ENCODE measurements around the gene FUCA2.

FUCA2 gene

GRCh38 chr6:143510991-143511891 lies at the start of gene FUCA2:
FUCA2 (minus strand) TSS chr6:143511720; CDS start chr6:143511634, 86 bp downstream.
- DNase-seq (ENCODE audit: low read depth): peak; percentile 93

DNA sequence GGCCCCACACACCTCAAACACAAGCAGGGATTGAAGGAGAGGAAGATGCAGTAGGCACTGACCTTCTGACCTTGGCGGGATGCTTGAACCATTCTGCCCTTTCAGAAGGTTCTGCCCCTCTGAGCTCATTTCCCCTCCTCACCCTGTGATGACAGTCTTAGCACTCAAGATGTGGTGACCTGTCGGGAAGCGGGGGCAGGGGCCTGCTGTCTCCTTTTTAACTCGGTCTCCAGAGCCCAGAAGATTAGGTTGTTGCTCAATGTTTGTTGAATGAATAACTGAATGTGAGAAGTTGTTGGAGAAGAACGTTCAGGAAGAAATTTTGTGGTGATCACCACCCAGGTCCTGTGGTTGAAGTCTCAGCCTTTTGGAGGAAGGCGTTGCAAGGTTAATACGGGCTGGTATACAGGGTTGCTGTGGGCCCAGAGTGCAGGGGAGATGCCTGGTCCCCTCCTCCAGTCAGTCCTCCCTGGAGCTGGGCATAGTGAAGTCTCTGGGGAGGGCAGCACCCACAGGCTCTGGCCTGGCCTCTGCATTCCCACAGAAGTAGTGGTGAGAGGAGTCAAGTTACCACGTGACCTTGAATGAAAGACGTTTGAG lies 49.7 kb upstream of the FUCA2 start:
- no peak for DNase-seq (ENCODE audit: low read depth)

GRCh38 chr6:143559051-143559660 lies 47.6 kb upstream of the FUCA2 start:
- no peak for DNase-seq (ENCODE audit: low read depth)

GRCh38 chr6:143556529-143556928 lies 45.0 kb upstream of the FUCA2 start:
- DNase-seq (ENCODE audit: low read depth): peak; percentile 95

- DNase-seq (ENCODE audit: low read depth): no peak
These were observed 44.1 kb upstream of the FUCA2 start for GRCh38 chr6:143555582-143555981.

DNA sequence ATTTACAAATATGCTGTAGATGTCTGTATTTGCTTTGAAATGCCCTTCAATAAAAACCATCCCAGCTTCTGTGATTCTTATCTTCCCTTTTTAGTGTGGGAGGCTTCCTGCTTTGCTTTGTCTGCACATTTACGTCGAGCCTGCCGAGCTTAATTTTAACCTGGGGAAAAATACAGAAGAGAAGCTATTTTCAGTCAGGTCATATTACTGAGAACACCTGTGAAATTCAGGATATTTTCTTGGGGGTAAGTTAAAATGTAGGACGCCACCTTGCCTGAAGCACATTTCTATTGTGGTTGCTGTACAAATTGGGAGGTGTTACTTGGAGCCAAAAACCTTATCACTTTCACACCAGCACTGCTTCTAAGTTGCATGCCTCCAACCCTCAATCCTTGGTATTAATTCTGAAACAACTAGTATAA lies 43.6 kb upstream of the FUCA2 start:
- peak; percentile 23 for DNase-seq (ENCODE audit: low read depth)

DNA sequence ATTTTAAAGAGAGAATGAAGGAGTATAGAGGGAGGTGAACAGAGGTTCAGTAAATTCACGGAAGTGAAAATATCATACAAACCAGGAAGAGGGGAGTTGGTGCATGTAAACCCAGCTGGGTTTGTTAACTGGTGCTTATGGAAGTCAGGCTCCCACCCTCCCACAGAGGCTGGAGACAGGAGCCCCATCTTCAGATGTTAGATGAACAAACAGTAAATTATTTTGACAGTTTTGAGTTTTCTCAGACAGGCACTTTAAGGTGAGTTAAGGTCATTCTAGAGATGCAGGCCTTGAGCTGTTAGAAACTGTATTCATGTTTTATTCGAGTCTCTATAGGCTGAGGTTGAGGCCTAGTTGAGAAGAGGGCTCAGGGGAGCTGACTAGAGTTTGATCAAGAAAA lies 41.8 kb upstream of the FUCA2 start:
- no peak for DNase-seq (ENCODE audit: low read depth)

DNA sequence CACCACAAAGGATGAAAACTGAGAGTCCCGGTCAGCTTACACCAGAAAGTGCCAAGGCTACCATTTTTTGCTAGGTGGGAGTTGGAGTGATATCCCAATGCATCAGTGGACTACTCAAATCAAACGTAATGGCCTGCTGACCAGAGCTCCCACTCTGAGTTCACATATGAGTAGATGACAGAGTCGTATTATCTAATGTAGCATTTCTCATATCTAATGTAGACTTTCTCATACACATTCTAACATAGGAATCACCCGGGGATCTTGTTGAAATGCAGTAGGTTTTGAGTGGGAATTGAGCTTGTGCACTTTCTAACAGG lies 38.4 kb upstream of the FUCA2 start:
- no peak for DNase-seq (ENCODE audit: low read depth)

- no peak for DNase-seq (ENCODE audit: low read depth)
These were observed 37.9 kb upstream of the FUCA2 start for GRCh38 chr6:143549221-143549948.

DNA sequence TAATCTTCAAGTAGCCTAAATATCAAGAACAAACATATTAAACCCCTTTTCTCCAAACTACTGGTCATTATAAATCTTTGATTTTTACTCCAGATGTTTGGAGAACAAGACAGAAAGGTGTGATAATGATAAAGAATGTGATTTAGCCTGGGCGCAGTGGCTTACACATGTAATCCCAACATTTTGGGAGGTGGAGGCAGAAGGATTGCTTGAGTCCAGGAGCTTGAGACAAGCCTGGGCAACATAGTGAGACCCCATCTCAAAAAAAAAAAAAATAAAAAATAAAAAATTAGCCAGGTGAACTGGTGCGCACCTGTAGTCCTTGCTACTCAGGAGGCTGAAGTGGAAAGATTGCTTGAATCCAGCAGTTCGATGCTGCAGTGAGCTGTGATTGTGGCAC lies 35.1 kb upstream of the FUCA2 start:
- no peak for DNase-seq (ENCODE audit: low read depth)

DNA sequence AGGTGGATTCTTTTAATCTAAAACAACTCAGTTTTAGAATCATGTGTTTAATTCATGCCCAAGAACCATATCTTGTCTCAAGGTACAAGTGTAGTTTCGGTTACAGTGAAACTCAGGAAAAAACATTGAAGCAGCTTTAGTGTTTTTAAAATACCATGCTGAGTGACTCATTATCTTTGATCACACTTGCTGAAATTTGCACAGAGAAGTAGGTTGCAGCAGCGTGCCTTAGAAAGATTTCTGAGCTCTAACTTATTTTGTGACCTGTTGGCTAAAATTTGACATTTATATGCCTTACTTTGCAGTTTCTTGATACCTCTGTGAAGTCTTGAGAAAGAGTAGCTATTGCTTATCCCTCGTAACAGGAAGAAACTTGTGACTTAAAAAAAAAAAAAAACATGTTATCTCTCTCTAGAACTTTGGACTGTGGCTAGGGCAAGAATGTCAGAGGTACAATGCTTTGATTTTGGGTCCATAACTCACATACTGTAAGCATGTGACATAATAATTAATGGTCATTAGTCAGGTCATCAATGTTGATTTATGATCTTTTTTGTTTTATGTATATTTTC lies 34.5 kb upstream of the FUCA2 start:
- DNase-seq (ENCODE audit: low read depth): peak; percentile 41

- no peak for DNase-seq (ENCODE audit: low read depth)
These were observed 33.6 kb upstream of the FUCA2 start for GRCh38 chr6:143545165-143545564.

DNA sequence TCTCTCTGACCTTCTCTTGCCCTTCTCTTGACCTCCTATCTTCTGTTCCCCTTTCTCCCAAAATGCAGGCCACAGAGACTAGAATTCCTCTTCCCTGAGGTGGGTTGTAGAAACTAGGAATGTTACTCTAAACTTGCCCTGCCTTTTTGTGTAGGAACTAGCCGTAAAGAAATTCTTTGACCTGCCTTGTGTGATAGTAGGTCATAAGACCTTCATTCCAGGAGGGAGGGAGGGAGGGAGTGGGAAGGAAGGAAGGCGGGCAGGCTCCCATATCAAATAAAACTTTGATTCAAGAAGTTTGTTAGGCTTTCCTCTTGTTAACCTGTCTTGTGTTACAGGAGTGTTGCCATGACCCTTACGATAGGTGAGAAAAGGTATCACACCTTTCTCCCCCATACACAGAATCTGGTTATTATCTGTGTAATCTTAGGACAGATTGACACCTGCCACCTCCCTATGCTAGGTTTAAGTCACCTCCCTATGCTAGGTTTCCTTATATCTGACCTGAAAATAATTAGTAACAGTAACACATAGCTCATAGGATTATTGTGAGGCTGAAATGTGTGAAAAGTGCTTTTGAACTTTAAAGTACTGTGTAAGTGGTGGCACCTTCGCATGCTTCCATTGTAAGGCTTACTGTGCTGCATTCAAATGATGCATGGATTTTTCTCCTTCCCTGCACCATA lies 32.6 kb upstream of the FUCA2 start:
- DNase-seq (ENCODE audit: low read depth): no peak

DNA sequence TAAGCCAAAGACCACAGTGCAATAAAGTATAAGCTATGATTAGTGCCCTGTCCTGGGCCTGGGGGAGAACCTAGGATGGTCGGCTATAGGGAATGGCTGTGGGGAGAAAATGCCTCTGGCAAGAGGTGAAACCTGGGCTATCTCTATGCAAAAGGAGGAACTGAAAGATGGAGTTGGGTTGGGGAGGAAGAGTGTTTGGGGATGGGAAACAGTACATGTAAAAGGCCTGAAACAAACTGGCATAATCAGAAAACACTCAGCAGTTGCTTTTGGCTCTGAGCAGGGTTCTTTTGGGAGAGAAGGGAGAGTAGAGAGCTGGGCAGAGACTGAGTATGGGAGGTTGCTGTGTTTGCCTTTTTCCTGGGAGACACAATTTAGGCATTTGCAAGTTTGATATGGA lies 31.9 kb upstream of the FUCA2 start:
- DNase-seq (ENCODE audit: low read depth): no peak

- peak; percentile 42 for DNase-seq (ENCODE audit: low read depth)
These were observed 31.4 kb upstream of the FUCA2 start for GRCh38 chr6:143542888-143543287.

DNA sequence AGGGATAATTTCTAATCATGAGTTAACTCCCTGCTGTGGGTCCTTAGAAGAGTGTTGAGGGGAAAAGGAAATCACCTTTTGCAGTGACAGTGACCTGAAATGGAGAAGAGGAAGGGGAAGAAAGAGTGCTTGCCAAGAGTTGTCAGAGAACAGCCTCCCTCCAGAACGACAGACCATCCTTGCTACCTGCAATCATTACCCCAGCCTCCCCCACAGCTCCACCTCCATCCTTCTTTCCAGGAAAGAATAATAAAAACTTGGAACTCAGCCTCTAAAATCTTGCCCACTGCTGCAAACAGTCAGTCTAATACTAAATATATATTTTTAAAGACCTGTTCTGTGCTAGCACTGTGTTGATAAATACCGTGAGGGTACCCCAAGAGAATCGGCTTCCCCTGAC lies 28.7 kb upstream of the FUCA2 start:
- DNase-seq (ENCODE audit: low read depth): no peak

DNA sequence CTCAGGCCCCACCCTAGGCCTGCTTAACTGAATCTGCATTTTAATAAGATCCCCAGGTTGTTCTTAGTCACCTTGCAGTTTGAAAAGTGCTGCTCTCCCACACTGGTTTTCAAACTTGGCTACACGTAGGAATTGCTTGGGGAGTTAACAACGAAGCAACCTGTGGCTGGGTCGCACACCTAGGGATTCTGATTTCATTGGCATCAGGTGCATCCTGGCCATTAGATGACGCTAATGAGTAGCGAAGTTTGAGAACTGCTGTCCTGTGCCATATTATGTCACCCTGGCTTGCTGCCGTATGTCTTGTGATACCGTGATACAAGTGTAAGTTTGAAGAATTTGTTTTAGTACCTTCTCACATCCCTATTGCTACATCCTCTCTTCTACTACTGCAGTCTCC lies 28.2 kb upstream of the FUCA2 start:
- no peak for DNase-seq (ENCODE audit: low read depth)

- no peak for DNase-seq (ENCODE audit: low read depth)
These were observed 27.6 kb upstream of the FUCA2 start for GRCh38 chr6:143539106-143539505.

DNA sequence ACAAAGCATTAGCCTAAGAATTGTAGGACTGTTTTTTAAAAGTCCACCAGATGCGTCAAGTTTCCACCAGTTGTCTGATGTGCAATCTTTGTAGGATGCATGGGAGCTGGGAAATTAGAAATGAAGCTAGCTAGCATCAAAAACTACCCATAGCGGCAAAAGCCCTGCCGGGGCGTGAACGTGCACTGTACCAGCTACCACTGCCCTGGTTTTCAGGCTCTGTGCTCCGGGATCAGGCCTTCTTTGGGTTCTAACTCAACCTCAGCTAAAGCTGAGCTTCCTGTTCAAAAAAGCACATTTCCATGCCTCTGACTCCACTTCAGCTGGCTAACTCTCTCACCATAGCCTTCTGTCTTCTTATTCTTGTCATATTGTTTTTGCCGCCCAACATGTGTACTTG lies 26.9 kb upstream of the FUCA2 start:
- no peak for DNase-seq (ENCODE audit: low read depth)

DNA sequence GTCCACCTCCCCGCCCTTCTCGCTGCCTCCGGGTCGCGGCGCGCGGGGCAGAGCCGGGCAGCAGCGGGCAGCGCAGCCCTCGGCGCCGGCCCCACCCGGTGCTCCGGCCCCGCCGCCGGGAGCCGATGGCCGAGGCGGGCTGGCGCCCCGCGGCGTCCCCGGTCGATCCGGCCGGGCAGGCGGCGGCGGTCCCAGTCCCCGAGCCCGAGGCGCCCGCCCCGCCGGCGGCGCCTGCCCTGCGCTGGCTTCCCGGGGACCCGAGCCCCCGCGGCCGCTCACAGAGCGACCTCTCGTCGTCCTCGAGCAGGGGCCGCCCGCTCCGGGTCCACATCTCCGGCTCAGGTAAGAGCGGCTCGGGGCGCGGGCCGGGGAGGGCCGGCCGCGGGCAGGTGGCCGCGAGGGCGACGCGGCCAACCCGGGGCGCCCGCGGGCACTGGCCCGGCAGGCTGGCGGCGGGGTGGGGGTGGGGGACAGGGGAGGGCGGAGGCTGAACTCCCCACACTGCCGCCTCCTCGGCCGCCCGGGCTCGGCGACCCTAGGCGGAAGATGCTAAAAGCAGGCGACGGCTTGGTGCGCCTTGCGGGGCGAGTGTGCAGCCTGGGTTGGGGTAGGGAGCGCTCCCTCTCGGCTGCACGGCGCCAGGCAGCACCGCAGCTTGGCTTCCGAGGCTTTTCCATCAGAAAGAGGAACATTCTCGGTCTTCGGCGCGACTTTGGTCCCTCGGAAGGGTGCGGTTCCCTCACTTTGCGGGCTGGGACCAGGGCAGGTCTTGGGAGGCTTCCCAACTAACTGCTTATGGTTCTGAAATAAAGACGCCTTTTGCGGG lies 25.6 kb upstream of the FUCA2 start:
- DNase-seq (ENCODE audit: low read depth): peak; percentile 81

GRCh38 chr6:143536461-143536865 lies 24.9 kb upstream of the FUCA2 start:
- DNase-seq (ENCODE audit: low read depth): peak; percentile 68

All from ELR (cell line).